Activated T-cell treated with anti-CD3 and anti-CD28 coated beads for 48 hours (primary cell): ENCODE data around the gene CDK8.

Experiments
- DNase-seq: peaks from one replicate; pipeline ENCODE4 v3.0.0-alpha.2; 2020; ENCODE audit warnings: low read depth

CDK8 gene

DNA sequence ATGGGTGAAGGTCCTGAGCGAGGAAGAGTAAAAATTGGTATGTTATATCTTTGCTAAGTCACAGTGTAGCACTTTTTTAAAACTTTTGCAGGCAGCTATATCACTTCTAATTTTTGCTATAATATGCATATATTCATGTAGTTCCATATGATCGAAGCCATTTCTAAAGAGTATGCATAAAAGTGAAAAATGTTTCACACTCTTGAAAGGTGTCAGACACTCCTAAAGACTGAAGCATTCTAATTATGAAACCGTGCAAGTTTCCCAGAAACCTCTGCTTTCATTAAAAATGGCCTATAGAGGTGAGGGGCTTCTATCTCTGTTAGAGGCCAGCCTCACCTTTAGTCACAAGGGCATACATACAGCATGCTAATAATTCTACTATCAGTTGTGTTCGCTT is 128.9 kb downstream of the CDK8 start:
- no peak for DNase-seq

DNA sequence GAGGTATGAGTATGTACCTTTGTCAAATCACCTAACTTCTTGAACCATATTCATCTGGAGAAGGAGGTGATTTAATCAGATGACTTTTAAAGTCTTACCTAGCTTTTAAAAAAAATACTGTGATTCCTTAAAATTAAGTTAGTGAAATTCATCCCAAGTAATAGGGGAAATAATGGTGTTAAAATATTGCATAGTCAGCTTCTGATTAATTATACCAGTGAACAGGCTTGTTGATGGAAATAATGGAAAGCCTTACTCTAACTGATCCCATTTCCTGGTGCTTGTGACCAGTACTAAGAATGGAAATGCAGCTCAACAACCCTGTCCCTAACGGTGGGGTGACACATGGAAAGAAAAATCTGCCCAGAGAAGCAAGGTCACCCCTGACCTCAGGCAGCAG is 130.7 kb downstream of the CDK8 start:
- no peak for DNase-seq

DNA sequence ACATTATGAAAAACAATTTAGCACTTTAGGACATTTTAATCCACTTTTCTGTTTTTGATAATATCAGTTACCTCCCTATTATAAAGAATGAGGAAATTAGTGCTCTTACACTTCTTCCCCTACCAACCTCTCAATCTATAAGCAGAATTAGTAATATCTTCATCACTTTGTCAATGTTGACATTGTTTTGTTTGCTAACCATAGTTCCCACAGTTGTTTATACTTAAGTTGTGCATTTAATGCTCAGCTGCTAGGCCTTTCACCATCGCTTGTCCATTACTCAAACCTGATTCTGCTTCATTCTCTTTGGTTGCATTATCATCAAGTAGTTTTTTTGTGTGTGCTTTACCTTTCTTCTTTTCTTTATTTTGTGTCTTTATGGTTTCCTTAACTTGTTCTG is 132.1 kb downstream of the CDK8 start:
- no peak for DNase-seq

DNA sequence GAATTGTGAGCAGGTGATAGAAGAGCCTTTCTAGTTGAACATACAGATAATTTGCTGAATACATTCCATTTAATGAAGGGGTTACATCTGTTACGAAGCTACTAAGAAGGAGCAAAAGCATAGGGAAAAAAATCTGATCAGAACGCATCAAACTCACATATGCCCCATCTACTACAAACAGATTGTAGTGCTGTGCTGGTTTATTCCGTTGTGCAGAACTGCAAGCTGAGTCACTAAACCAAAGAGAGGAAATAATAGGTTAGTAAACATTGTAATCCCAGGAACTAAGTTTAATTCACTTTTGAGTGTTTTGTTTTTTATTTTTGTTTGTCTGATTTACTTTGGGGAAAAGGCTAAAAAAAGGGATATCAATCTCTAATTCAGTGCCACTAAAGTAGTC is 136.3 kb downstream of the CDK8 start:
- DNase-seq = no peak

- no peak for DNase-seq
These were observed 146.6 kb downstream of the CDK8 start for GRCh38 chr13:26400545-26400944.

DNA sequence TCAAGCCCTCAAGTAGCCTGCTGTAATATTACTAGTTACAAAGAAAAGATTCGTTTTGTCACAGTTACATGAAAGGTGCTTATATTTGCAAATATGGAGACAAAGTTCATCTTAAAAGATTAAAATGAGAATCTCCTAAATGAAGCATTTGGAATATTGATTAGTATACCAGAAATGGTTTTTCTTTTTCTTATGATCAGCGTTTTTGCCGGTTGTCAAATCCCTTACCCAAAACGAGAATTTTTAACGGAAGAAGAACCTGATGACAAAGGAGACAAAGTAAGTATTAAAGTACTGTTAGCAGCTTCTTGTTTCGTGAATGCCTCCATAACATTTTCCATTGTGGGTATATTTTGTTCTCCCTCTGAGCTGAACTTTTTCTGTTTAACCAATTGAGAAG is 147.1 kb downstream of the CDK8 start:
- no peak for DNase-seq

DNA sequence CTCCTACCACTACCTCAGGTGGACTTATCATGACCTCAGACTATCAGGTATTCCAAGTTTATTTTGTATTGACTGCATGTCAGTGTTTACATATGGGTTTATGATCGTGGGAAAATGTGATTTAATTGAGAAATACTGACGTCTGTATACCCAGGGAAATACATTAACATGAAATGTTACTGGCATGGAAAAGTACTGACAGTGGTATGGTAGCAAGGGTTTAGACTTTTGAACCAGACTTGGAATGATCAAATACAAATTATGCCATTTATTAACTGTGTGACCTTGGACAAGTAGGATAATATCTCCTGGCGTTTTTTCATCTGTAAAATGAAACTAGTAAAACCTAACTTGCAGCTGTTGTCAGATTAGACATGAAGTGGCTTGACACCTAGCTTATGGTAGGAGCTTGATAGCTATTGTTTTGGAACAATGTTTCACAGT is 147.7 kb downstream of the CDK8 start:
- DNase-seq = no peak

DNA sequence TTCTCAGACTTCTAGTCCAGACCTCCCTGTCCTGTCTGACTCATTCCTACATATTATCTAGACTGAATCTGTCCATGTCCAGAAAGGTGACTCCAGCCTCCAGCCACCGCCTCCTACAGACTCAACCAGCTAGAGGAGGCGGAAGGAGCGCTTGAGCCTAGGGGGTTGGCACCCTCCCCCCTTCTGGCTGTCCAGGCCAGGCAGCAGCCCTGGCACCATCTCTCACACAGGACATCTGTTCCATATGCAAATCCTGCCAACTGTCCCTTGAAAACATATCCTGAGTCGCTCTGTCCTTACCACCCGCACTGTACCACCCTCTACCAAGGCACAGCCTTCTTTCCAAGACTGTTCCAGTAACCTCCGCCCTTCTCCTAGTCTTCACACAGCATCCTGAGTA is 152.9 kb downstream of the CDK8 start:
- no peak for DNase-seq

DNA sequence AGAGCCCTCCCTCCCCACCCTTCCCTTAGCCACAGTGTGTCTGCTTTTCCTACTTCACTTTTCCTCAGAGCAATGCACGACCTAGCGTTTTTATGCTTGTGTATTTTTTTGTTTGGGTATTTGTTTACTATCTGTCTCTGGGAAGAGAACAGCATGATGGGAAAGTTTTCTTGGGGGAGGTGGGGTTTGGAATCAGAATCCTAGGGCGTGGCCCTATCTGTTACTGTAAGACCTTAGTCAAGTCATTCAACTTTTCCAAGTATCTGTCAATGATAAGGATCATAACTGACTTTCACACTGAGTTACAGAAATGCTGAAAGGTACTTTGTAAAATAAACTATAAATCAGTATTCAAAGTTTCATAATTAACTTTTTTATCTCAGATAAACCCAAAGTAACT is 157.3 kb downstream of the CDK8 start:
- no peak for DNase-seq

GRCh38 chr13:26412263-26412662 is 158.3 kb downstream of the CDK8 start:
- DNase-seq = no peak

DNA sequence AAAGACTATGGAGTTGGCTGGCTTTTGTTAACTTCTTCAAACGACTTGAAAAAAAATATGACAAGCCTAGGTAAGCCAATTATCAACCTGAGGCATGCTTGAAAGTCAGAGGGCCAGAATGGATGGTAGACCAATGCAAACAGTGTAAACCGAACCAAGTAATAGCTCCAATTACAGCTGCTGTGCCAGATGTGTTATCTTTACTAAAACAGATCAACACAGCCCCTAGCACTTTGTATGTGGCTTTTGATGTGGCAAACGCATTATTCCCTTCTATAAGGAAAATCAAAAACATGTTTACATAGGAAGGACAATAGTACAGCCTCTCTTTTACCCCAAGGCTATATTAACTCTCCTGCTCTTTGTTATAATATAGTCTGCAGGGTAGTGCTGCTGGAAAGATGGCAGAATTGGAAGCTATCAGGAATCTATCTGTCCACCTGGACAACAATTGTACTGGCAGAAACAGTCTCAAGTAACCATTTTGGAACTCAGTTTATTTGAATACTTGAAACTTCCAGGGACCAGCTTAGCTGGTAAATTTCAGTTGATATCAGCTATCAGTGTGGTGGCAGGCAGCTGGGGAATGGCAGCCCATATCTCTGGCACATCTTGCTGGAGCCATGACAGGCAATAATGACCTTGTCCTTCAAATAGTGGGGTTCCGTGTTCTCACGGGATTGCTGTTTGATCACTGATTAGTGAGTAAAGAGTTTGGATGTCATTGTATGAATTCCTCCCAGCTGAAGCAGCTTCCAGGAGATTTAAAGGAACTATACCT is 159.2 kb downstream of the CDK8 start:
- DNase-seq = no peak

- DNase-seq = no peak
These were observed 166.5 kb downstream of the CDK8 start for GRCh38 chr13:26420282-26420960.

GRCh38 chr13:26422036-26422435 is 168.1 kb downstream of the CDK8 start:
- no peak for DNase-seq

GRCh38 chr13:26423629-26424028 is 169.7 kb downstream of the CDK8 start:
- DNase-seq = no peak

DNA sequence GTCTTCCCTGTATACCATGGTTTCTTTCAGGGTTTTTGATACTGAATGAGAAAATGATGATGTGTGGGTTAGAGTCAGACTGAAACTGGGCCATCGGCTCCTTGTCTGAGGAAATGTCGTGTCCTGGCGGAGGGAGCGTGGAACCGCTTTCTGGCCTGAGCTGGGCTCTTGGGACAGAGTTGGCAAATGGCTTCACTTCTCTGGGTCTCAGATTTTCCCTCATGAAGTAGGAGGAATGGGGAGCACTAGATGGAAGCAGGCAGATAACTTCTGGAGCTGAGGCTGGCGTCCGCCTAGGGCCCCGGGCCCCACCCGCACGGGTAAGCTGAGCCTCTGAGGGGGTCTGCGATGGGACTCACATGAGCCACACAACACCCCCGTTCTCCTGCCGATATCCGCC is 170.3 kb downstream of the CDK8 start:
- no peak for DNase-seq

DNA sequence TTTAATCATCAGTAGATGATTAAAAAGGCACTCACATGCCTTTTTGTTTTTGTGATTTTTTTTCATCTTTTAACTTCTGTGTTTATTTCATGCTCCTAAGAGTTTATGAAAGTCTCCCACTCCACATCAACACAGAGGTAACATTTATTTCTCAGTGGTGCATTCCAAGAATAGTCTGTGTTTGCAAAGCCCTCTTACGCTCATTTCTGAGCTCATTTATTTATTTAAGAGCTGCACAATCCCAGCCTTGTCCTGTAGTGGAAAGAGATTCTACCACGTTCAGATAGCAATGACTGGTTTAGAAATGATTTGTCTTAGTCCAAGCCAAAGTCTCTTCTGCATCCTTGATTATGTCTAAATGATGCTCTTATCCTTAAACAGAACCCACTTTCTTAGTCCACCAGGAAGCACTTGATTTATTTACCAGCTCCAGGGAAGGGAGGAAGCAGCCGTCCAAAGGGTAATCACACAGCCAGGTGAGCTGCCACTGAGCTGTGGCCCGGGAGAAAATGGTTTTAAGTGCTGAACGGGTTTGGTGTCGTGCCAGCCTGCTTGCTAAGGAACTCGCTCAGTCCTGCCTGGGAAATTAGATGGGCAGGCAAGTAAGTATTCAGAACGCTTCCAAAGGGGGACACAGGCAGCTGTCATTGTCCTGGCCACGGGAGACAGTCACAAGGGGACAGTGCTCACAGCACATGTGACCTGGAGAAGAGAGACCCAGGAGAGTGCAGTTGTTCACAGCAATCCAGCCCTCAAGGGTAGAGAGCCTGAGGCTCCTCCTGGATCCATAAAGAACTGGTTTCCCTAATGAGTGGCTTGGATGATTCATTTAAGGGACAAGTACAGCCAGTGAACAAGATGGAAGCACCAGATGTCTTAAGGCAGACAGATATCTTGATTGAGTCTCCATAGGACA is 171.8 kb downstream of the CDK8 start:
- no peak for DNase-seq

DNA sequence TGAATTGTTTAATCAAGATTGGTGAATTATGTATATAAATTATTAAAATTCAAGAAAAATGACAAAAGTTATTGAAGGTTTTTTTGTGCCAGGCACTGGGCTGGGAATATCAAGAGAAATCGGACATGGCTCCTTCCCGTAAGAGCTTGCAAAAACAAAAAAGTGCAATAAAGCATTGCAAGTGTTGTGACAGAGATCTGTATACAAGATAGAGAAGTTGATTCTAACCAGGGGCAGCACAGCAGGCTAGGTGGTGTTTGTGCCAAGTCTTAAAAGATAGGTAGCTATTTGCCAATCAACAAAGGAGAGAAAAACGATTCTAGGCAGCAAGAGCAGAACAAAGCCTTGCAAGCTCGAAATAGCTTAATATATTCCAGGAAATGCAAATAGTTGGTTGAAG is 179.8 kb downstream of the CDK8 start:
- no peak for DNase-seq

DNA sequence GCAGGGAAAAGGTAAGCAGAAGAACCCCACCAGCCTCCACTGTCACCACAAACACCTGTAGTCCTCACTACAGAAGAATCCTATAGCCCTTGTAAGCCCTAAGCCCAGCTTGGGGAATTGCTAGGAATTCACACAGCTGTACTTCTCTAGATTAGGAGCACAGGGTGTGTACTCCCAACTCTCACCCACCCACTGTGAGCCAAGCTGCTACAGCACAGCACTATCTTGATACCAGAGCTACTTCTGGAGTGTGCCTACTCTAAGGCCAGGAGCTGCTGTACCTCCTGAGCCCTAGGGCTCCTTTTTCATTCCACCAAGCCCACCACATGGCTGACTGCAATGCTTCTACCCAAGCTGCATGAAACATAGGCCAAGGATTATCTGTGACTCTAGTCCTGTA is 181.2 kb downstream of the CDK8 start:
- no peak for DNase-seq

- DNase-seq = no peak
These were observed 181.7 kb downstream of the CDK8 start for GRCh38 chr13:26435646-26436045.

- DNase-seq = no peak
These were observed 183.0 kb downstream of the CDK8 start for GRCh38 chr13:26436914-26437313.

DNA sequence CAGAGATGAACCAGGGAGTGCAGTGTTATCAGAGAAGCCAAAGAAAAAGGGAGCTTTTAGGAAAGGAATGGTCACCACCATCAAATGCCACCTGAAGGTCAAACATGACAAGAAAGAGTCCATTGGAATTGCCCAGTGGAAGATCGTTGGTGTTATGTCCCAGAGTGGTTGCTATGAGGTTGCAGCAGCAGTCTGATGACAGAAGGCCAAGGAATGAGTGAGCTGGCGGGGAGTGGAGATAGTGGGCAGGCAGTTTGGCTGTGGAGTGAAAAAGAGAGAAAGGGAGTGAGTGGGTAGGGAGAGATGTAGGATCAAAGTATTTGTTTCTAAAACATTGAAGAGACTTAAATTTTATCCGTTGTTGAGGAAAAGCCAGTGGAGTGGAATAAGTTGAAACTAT is 186.2 kb downstream of the CDK8 start:
- no peak for DNase-seq

- no peak for DNase-seq
These were observed 187.5 kb downstream of the CDK8 start for GRCh38 chr13:26441476-26441875.

GRCh38 chr13:26442541-26442940 is 188.6 kb downstream of the CDK8 start:
- no peak for DNase-seq
